HEK293 (cell line): ENCODE results near the gene GPR107.

Experiments used
- CTCF ChIA-PET: fragments of 350-600 bp; formaldehyde crosslinking; extraction: SDS; loops from one replicate; lab custom pipeline; 2021; ENCODE audit warnings: antibody characterized with exemption; lab: Yijun Ruan, JAX
- POLR2A ChIA-PET: fragments of 300-600 bp; formaldehyde crosslinking; extraction: SDS; loops from one replicate; lab custom pipeline; 2020; ENCODE audit warnings: antibody characterized with exemption, inconsistent platforms; lab: Yijun Ruan, JAX
- H3K27ac ChIP-seq: fragments of 200-500 bp; sonication (Bioruptor generic); 2 replicates; pipeline ENCODE4 v1.5.1; 2014; ENCODE audit warnings: low read depth, low read length, control low read depth, inconsistent platforms; ENCODE audit errors: extremely low read depth
- H3K36me3 ChIP-seq, 2 experiments: fragments of 200-500 bp in 1 of 2; sonication (Bioruptor generic) in 1 of 2; 1 replicate in 1 of 2; 2 replicates in 1 of 2; pipeline ENCODE4 v1.5.1; 2014 to 2017; ENCODE audit warnings: inconsistent platforms in 2 of 2, low read length in 2 of 2; ENCODE audit not compliant: control insufficient read depth in 2 of 2, insufficient read depth in 1 of 2
- H3K4me1 ChIP-seq: fragments of 200-500 bp; sonication (Bioruptor generic); 2 replicates; pipeline ENCODE4 v1.5.1; 2014; ENCODE audit warnings: mild to moderate bottlenecking, low read length, inconsistent platforms; ENCODE audit not compliant: control insufficient read depth, insufficient read depth
- H3K4me3 ChIP-seq: 2 replicates; pipeline ENCODE4 v1.5.1; 2011; ENCODE audit warnings: low read depth, mild to moderate bottlenecking, control low read depth, low read length, moderate library complexity
- H3K9me3 ChIP-seq: fragments of 200-500 bp; sonication (Bioruptor generic); 2 replicates; pipeline ENCODE4 v1.5.1; 2014; ENCODE audit warnings: low read depth, low read length, inconsistent platforms; ENCODE audit not compliant: control insufficient read depth, insufficient read depth
- GLIS2 ChIP-seq: fragments of 450-650 bp; formaldehyde crosslinking; IDR thresholded peaks from 2 replicates; pipeline ENCODE4 v1.5.1; 2016; ENCODE audit warnings: missing biosample characterization, missing genetic modification characterization
- HOXD13 ChIP-seq: sonication (generic); formaldehyde crosslinking; IDR thresholded peaks from 2 replicates; pipeline ENCODE4 v1.8.0; 2022; ENCODE audit warnings: missing genetic modification reagents, borderline replicate concordance
- KLF16 ChIP-seq: fragments of 450-650 bp; formaldehyde crosslinking; IDR thresholded peaks from 2 replicates; pipeline ENCODE4 v1.5.1; 2017; ENCODE audit warnings: missing biosample characterization, missing genetic modification characterization
- PBX3 ChIP-seq: sonication (generic); formaldehyde crosslinking; IDR thresholded peaks from 2 replicates; pipeline ENCODE4 v1.8.1; 2022; ENCODE audit warnings: mild to moderate bottlenecking, moderate library complexity, missing genetic modification reagents
- ZNF112 ChIP-seq: fragments of 450-650 bp; formaldehyde crosslinking; IDR thresholded peaks from 2 replicates; pipeline ENCODE4 v1.5.0; 2017; ENCODE audit warnings: missing biosample characterization, missing genetic modification characterization
- ZNF138 ChIP-seq: fragments of 450-650 bp; formaldehyde crosslinking; IDR thresholded peaks from 2 replicates; pipeline ENCODE4 v1.5.1; 2016; ENCODE audit warnings: missing biosample characterization, missing genetic modification characterization, borderline replicate concordance
- ZNF23 ChIP-seq: fragments of 450-650 bp; formaldehyde crosslinking; IDR thresholded peaks from 2 replicates; pipeline ENCODE4 v1.5.1; 2016; ENCODE audit warnings: missing biosample characterization, missing genetic modification characterization, borderline replicate concordance
- ZNF24 ChIP-seq: fragments of 450-650 bp; formaldehyde crosslinking; IDR thresholded peaks from 2 replicates; pipeline ENCODE4 v1.5.1; 2016; ENCODE audit warnings: missing biosample characterization, missing genetic modification characterization
- ZNF302 ChIP-seq: fragments of 450-650 bp; formaldehyde crosslinking; IDR thresholded peaks from 2 replicates; pipeline ENCODE4 v1.5.1; 2016; ENCODE audit warnings: missing biosample characterization, missing genetic modification characterization, low read depth
- ZNF426 ChIP-seq: fragments of 450-650 bp; formaldehyde crosslinking; IDR thresholded peaks from 2 replicates; pipeline ENCODE4 v1.5.1; 2017; ENCODE audit warnings: missing biosample characterization, missing genetic modification characterization, mild to moderate bottlenecking, inconsistent platforms, moderate library complexity
- ZNF473 ChIP-seq: fragments of 450-650 bp; formaldehyde crosslinking; IDR thresholded peaks from 2 replicates; pipeline ENCODE4 v1.5.1; 2017; ENCODE audit warnings: missing biosample characterization, missing genetic modification characterization
- ZNF555 ChIP-seq: fragments of 450-650 bp; formaldehyde crosslinking; conservative IDR thresholded peaks from 2 replicates; pipeline ENCODE4 v1.5.1; 2017; ENCODE audit warnings: missing biosample characterization, mild to moderate bottlenecking, missing genetic modification characterization, inconsistent platforms
- ZNF621 ChIP-seq: fragments of 450-650 bp; formaldehyde crosslinking; IDR thresholded peaks from 2 replicates; pipeline ENCODE4 v1.5.1; 2017; ENCODE audit warnings: missing biosample characterization, missing genetic modification characterization
- ZNF629 ChIP-seq: fragments of 450-650 bp; formaldehyde crosslinking; IDR thresholded peaks from 2 replicates; pipeline ENCODE4 v1.5.1; 2017; ENCODE audit warnings: missing biosample characterization, missing genetic modification characterization
- ZNF747 ChIP-seq: fragments of 450-650 bp; formaldehyde crosslinking; IDR thresholded peaks from 2 replicates; pipeline ENCODE4 v1.5.1; 2016; ENCODE audit warnings: missing biosample characterization, missing genetic modification characterization
- ZNF76 ChIP-seq: fragments of 450-650 bp; formaldehyde crosslinking; IDR thresholded peaks from 2 replicates; pipeline ENCODE4; 2016; ENCODE audit warnings: low read depth, missing biosample characterization, missing genetic modification characterization, borderline replicate concordance
- ZSCAN18 ChIP-seq: fragments of 450-650 bp; formaldehyde crosslinking; IDR thresholded peaks from 2 replicates; pipeline ENCODE4 v1.5.1; 2016; ENCODE audit warnings: missing biosample characterization, missing genetic modification characterization
- TF ChIP-seq, protein P1 (sequence below): fragments of 450-650 bp; formaldehyde crosslinking; IDR thresholded peaks from 2 replicates; pipeline ENCODE4 v1.5.1; 2016; ENCODE audit warnings: missing biosample characterization, missing genetic modification characterization
- TF ChIP-seq, protein P2 (sequence below): fragments of 450-650 bp; formaldehyde crosslinking; IDR thresholded peaks from 2 replicates; pipeline ENCODE4 v1.5.1; 2016; ENCODE audit warnings: missing biosample characterization, missing genetic modification characterization
- TF ChIP-seq, protein P3 (sequence below): fragments of 450-650 bp; formaldehyde crosslinking; IDR thresholded peaks from 2 replicates; pipeline ENCODE4 v1.5.1; 2017; ENCODE audit warnings: missing biosample characterization, mild to moderate bottlenecking, missing genetic modification characterization, moderate library complexity

Gene GPR107

GRCh38 chr9:130128251-130128650, 74.5 kb downstream of the GPR107 start:
- Histone ChIP-seq H3K9me3 (no peaks in the 10 kb centered on the region), H3K36me3 (peaks cover 3 to 30% of the 10 kb centered on the region in 2 experiments; a peak in 2 of 3 replicates), H3K4me3 (no peak overlapping the region), H3K27ac (no peak overlapping the region), H3K4me1 (peaks cover 6% of the 10 kb centered on the region)
- TF ChIP-seq ZNF555 (no peak), ZNF621 (tag by site-specific recombination) (no peak), PBX3 (CRISPR knock-in tag) (no peak), ZNF629 (no peak), ZNF747 (no peak), ZNF24 (tag by site-specific recombination) (no peak), ZNF473 (no peak), ZNF112 (tag by site-specific recombination) (no peak), ZNF76 (no peak), ZSCAN18 (tag by site-specific recombination) (no peak), ZNF302 (no peak), ZNF426 (tag by site-specific recombination) (no peak), KLF16 (tag by site-specific recombination) (no peak), ZNF23 (tag by site-specific recombination) (no peak), HOXD13 (CRISPR knock-in tag) (no peak), GLIS2 (tag by site-specific recombination) (no peak), ZNF138 (tag by site-specific recombination) (no peak)
- TF ChIP-seq, protein P1, sequence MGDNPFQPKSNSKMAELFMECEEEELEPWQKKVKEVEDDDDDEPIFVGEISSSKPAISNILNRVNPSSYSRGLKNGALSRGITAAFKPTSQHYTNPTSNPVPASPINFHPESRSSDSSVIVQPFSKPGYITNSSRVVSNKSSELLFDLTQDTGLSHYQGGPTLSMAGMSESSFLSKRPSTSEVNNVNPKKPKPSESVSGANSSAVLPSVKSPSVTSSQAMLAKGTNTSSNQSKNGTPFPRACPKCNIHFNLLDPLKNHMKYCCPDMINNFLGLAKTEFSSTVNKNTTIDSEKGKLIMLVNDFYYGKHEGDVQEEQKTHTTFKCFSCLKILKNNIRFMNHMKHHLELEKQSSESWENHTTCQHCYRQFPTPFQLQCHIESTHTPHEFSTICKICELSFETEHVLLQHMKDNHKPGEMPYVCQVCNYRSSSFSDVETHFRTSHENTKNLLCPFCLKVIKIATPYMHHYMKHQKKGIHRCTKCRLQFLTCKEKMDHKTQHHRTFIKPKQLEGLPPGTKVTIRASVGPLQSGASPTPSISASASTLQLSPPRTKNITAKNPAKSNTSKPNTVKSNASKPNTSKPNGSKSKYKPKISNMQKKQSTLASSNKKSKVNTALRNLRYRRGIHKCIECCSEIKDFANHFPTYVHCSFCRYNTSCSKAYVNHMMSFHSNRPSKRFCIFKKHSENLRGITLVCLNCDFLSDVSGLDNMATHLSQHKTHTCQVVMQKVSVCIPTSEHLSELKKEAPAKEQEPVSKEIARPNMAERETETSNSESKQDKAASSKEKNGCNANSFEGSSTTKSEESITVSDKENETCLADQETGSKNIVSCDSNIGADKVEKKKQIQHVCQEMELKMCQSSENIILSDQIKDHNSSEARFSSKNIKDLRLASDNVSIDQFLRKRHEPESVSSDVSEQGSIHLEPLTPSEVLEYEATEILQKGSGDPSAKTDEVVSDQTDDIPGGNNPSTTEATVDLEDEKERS (tag by site-specific recombination): no peak
- TF ChIP-seq, protein P2, sequence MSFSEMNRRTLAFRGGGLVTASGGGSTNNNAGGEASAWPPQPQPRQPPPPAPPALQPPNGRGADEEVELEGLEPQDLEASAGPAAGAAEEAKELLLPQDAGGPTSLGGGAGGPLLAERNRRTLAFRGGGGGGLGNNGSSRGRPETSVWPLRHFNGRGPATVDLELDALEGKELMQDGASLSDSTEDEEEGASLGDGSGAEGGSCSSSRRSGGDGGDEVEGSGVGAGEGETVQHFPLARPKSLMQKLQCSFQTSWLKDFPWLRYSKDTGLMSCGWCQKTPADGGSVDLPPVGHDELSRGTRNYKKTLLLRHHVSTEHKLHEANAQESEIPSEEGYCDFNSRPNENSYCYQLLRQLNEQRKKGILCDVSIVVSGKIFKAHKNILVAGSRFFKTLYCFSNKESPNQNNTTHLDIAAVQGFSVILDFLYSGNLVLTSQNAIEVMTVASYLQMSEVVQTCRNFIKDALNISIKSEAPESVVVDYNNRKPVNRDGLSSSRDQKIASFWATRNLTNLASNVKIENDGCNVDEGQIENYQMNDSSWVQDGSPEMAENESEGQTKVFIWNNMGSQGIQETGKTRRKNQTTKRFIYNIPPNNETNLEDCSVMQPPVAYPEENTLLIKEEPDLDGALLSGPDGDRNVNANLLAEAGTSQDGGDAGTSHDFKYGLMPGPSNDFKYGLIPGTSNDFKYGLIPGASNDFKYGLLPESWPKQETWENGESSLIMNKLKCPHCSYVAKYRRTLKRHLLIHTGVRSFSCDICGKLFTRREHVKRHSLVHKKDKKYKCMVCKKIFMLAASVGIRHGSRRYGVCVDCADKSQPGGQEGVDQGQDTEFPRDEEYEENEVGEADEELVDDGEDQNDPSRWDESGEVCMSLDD (tag by site-specific recombination): no peak
- TF ChIP-seq, protein P3, sequence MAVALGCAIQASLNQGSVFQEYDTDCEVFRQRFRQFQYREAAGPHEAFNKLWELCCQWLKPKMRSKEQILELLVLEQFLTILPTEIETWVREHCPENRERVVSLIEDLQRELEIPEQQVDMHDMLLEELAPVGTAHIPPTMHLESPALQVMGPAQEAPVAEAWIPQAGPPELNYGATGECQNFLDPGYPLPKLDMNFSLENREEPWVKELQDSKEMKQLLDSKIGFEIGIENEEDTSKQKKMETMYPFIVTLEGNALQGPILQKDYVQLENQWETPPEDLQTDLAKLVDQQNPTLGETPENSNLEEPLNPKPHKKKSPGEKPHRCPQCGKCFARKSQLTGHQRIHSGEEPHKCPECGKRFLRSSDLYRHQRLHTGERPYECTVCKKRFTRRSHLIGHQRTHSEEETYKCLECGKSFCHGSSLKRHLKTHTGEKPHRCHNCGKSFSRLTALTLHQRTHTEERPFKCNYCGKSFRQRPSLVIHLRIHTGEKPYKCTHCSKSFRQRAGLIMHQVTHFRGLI (tag by site-specific recombination): no peak
- ChIA-PET POLR2A (interaction anchor here (0.6 kb wide), 1 partner anchor 585 kb away, joined by 4 read pairs; no protein-coding TSS in a partner anchor), CTCF (interaction anchor here (1.0 to 3.1 kb wide), 6 partner anchors 17 to 216 kb away, joined by 3 to 25 read pairs (median 4); no protein-coding TSS in a partner anchor)
